ENCODE measurements around the gene ZNF487. TPM values are rescaled to one million over a fixed set of nuclear protein-coding genes. Genes with fewer than 3 reads are reported as not detected.

Gene ZNF487
- total and polyA plus RNA-seq, 2 experiments from 2014 or later: 2.9 to 4.6 TPM

DNA sequence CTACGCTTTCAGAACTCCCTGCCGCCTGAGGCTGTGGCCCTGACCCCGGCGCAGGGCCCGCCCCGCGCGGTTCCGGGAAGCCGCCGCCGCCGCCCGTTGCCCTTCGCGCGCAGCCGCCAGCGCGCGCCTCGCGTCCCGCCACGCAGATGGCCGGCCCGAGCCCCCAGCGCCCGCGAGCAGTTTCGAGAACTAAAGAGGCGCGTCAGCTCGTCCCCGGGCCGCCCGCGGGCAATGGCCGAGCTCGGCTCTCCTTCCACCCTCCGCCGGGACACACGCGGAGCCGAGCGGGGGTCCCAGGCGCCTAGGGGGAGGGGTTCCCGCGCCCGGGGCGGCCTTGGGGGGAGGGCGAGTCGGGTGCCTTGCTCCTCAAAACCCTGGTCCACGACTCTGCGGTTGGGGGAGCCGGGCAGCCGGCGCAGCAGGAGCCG is 29.7 kb upstream of the ZNF487 start:
- Mint-ChIP-seq H3K4me3 (peak overlapping the region; percentile 93), H3K27me3 (ENCODE audit: insufficient read depth, low read depth, poor library complexity) (peaks cover 28% of the 10 kb centered on the region), H3K27ac (peak overlapping the region; percentile 99), H3K9me3 (peaks cover 5% of the 10 kb centered on the region; the same call in 1 of the 3 replicates), H3K4me1 (peaks cover 33% of the 10 kb centered on the region), H3K36me3 (ENCODE audit: low read depth) (peaks cover 30% of the 10 kb centered on the region)
- Histone ChIP-seq H3K79me2 (replicated peaks; ENCODE audit: insufficient read depth) (peaks cover 71% of the 10 kb centered on the region), H3K27ac (ENCODE audit: low read depth) (peak overlapping the region; percentile 96), H3K36me3 (ENCODE audit: insufficient read depth) (0 out of 2 replicates have a peak, but pooled peaks cover 8% of the 10 kb centered on the region), H3K9me2 (ENCODE audit: insufficient read depth) (no peaks in the 10 kb centered on the region), H3F3A (replicated peaks; ENCODE audit: low read depth) (peaks cover 11% of the 10 kb centered on the region; the same call in 1 of the 2 replicates), H3K4me3 (peak overlapping the region; percentile 86), H3K27me3 (ENCODE audit: insufficient read depth) (no peaks in the 10 kb centered on the region), H3K4me1 (ENCODE audit: insufficient read depth) (peaks cover 39% of the 10 kb centered on the region), H4K20me1 (replicated peaks; ENCODE audit: insufficient read depth) (peaks cover 38% of the 10 kb centered on the region), H3K4me2 (peak overlapping the region; percentile 83), H2AFZ (no peak overlapping the region)
- ATAC-seq: no peak
- TF ChIP-seq ETS1 (IDR thresholded peaks at IDR 0.05) (no peak), CREB1 (CRISPR knock-in tag; IDR thresholded peaks at IDR 0.05; ENCODE audit: low read depth) (no peak), ZNF114 (CRISPR knock-in tag; IDR thresholded peaks at IDR 0.05) (no peak), NANOG (IDR thresholded peaks at IDR 0.05; ENCODE audit: borderline replicate concordance) (no peak), ZNF462 (CRISPR knock-in tag; IDR thresholded peaks at IDR 0.05) (no peak), ZNF331 (CRISPR knock-in tag; IDR thresholded peaks at IDR 0.05; ENCODE audit: low read depth) (no peak), JUNB (IDR thresholded peaks at IDR 0.05; ENCODE audit: unreplicated experiment) (no peak), REST (IDR thresholded peaks at IDR 0.05; ENCODE audit: unreplicated experiment) (no peak), EZH2phosphoT487 (IDR thresholded peaks at IDR 0.05; ENCODE audit: unreplicated experiment) (no peak), POLR2AphosphoS5 (IDR thresholded peaks at IDR 0.05; ENCODE audit: low read depth) (no peak), EZH2 (IDR thresholded peaks at IDR 0.05; ENCODE audit: low read depth, unreplicated experiment) (no peak), STAT1 (IDR thresholded peaks at IDR 0.05; ENCODE audit: unreplicated experiment) (no peak)
- TF ChIP-seq, protein P1, sequence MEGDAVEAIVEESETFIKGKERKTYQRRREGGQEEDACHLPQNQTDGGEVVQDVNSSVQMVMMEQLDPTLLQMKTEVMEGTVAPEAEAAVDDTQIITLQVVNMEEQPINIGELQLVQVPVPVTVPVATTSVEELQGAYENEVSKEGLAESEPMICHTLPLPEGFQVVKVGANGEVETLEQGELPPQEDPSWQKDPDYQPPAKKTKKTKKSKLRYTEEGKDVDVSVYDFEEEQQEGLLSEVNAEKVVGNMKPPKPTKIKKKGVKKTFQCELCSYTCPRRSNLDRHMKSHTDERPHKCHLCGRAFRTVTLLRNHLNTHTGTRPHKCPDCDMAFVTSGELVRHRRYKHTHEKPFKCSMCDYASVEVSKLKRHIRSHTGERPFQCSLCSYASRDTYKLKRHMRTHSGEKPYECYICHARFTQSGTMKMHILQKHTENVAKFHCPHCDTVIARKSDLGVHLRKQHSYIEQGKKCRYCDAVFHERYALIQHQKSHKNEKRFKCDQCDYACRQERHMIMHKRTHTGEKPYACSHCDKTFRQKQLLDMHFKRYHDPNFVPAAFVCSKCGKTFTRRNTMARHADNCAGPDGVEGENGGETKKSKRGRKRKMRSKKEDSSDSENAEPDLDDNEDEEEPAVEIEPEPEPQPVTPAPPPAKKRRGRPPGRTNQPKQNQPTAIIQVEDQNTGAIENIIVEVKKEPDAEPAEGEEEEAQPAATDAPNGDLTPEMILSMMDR (conservative IDR thresholded peaks at IDR 0.05; ENCODE audit: low read depth in 2 of 2): no peak
- DNase-seq (ENCODE audit: low spot score): peak; percentile 39

All from GM23338 (cell line).